GM11168 (cell line): Measurements from ENCODE around the gene LRR1.
"Not testable (repeated sequence)": the region's sequence is repeated elsewhere in the genome, so short reads cannot be mapped to it uniquely, and the experiment has no call there.

ENCODE experiments used
- in situ Hi-C: fragments of 300-500 bp; cut with MboI; formaldehyde crosslinking; loops from one replicate; pipeline ENCODE4 v1.12.0; 2022; ENCODE audit warnings: low sequenced_read_pairs; ENCODE audit not compliant: unreplicated experiment

The LRR1 gene

GRCh38 chr14:49598485-49599300 lies at the start of gene LRR1:
Gene LRR1 (plus strand): TSS chr14:49598940. CDS start chr14:49599021, 81 bp downstream.
- in situ Hi-C loops, result no loop called here

- in situ Hi-C loops, result no loop called here
Observed at GRCh38 chr14:49549446-49549845, 49.3 kb upstream of the LRR1 start.

- in situ Hi-C loops, result no loop called here
Observed at GRCh38 chr14:49549881-49550280, 48.9 kb upstream of the LRR1 start.

GRCh38 chr14:49550286-49551184 lies 48.2 kb upstream of the LRR1 start:
- in situ Hi-C loops, result no loop called here

GRCh38 chr14:49551569-49551968 lies 47.2 kb upstream of the LRR1 start:
- in situ Hi-C loops, result no loop called here

- in situ Hi-C loops, result no loop called here
Observed at GRCh38 chr14:49553106-49553505, 45.6 kb upstream of the LRR1 start.

- in situ Hi-C loops, result no loop called here
Observed at GRCh38 chr14:49553892-49554291, 44.8 kb upstream of the LRR1 start.

- in situ Hi-C loops, result no loop called here
Observed at GRCh38 chr14:49559979-49560768, 38.6 kb upstream of the LRR1 start.

GRCh38 chr14:49566714-49567113 lies 32.0 kb upstream of the LRR1 start:
- in situ Hi-C loops, result no loop called here

GRCh38 chr14:49569281-49569680 lies 29.5 kb upstream of the LRR1 start:
- in situ Hi-C loops, result no loop called here

- in situ Hi-C loops, result no loop called here
Observed at GRCh38 chr14:49574038-49574437, 24.7 kb upstream of the LRR1 start.

GRCh38 chr14:49578141-49578540 lies 20.6 kb upstream of the LRR1 start:
- in situ Hi-C loops, result no loop called here

- in situ Hi-C loops, result no loop called here
Observed at GRCh38 chr14:49579841-49580240, 18.9 kb upstream of the LRR1 start.

GRCh38 chr14:49581209-49582112 lies 17.3 kb upstream of the LRR1 start:
- in situ Hi-C loops, result no loop called here

GRCh38 chr14:49582113-49582977 lies 16.4 kb upstream of the LRR1 start:
- in situ Hi-C loops, result no loop called here

GRCh38 chr14:49583629-49584028 lies 15.1 kb upstream of the LRR1 start:
- in situ Hi-C loops, result no loop called here

- in situ Hi-C loops, result no loop called here
Observed at GRCh38 chr14:49584058-49584457, 14.7 kb upstream of the LRR1 start.

- in situ Hi-C loops, result not testable (repeated sequence)
Observed at GRCh38 chr14:49584981-49585640, 13.6 kb upstream of the LRR1 start.
